ENCODE data around the gene HOXA4.

The HOXA4 gene

DNA sequence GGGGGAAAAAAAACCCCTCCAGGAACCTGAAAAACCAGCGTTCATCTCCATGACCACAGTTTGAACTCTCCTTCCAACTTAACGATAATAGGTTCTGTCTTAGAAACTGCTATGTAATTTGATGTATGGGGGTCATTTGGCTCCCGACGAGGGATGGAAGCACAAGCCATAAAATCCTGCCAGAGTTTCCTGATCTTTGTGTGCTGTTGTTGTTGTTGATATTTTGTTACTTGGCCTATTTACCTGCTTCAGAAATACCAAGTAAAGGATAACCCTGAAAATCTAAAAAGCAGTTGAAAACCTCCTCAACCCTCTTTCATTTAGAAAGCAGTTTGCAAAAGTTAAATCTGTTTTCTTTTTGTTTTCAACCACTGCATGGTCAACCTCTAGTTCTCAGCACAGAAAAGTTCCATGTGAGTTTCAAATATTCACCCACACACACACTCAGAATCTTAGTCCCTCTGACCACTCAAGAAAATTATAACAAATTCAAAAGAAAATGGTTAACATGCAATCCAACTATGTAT, 18.7 kb downstream of the HOXA4 start:
- Histone ChIP-seq H3K4me3 (ENCODE audit: low read length) (no peak overlapping the region), H3K9me3 (ENCODE audit: control insufficient read depth, insufficient read depth, low read length) (no peaks in the 10 kb centered on the region), H3K79me2 (ENCODE audit: control insufficient read depth, low read length) (no peaks in the 10 kb centered on the region), H3F3A (ENCODE audit: control insufficient read depth, insufficient read depth) (0 out of 2 replicates have a peak, but pooled peaks cover 2% of the 10 kb centered on the region), H3K27me3 (ENCODE audit: control insufficient read depth, low read length) (no peaks in the 10 kb centered on the region), H4K20me1 (ENCODE audit: control insufficient read depth, insufficient read depth, low read depth, low read length) (no peaks in the 10 kb centered on the region), H3K27ac (ENCODE audit: low read depth, low read length) (no peak overlapping the region), H3K4me1 (ENCODE audit: control insufficient read depth, low read length) (no peaks in the 10 kb centered on the region), H3K9me2 (replicated peaks; ENCODE audit: control insufficient read depth, low read length) (no peaks in the 10 kb centered on the region), H3K4me2 (ENCODE audit: low read length) (no peak overlapping the region), H3K36me3 (ENCODE audit: control insufficient read depth, low read length) (no peaks in the 10 kb centered on the region)
- TF ChIP-seq, protein P1, sequence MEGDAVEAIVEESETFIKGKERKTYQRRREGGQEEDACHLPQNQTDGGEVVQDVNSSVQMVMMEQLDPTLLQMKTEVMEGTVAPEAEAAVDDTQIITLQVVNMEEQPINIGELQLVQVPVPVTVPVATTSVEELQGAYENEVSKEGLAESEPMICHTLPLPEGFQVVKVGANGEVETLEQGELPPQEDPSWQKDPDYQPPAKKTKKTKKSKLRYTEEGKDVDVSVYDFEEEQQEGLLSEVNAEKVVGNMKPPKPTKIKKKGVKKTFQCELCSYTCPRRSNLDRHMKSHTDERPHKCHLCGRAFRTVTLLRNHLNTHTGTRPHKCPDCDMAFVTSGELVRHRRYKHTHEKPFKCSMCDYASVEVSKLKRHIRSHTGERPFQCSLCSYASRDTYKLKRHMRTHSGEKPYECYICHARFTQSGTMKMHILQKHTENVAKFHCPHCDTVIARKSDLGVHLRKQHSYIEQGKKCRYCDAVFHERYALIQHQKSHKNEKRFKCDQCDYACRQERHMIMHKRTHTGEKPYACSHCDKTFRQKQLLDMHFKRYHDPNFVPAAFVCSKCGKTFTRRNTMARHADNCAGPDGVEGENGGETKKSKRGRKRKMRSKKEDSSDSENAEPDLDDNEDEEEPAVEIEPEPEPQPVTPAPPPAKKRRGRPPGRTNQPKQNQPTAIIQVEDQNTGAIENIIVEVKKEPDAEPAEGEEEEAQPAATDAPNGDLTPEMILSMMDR (IDR thresholded peaks at IDR 0.05; ENCODE audit: low read depth, low read length, poor library complexity, severe bottlenecking) = no peak

DNA sequence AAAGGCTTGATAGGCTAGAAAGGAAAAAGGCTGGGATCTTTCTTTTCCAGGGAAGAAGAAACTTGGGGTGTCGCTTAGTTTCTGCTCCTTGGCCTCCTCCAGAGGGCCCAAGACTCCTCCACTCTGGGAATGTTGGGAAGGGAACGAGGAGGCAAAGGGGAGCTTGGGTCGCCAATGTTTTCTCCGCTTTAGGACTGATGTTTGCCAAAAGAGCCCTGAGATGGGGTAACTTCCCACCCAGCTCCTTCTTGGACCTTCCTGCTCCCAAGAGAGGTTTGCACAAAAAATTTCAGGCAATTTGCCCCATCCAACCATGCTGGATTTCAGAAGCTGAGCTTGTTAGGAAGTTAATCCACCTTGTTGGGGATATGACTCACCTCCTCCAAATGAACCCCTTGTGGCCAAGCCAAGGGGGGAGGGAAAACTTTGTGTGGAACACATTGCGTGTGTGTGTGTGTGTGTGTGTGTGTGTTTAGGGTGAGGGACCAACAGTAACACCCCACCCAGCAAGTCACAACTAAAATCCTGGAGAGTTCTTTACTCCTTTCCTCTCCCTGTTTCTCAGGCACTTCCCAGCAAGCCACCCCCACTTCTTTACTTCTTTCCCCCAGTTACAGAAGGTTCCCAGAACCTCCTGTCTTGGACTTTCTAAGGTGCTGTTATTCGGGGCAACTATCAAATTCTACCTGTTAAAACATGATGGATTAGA, 19.4 kb downstream of the HOXA4 start:
- Histone ChIP-seq H3K36me3 (ENCODE audit: control insufficient read depth, low read length) (no peaks in the 10 kb centered on the region), H3K27ac (ENCODE audit: low read depth, low read length) (no peak overlapping the region), H3K9me3 (ENCODE audit: control insufficient read depth, insufficient read depth, low read length) (no peaks in the 10 kb centered on the region), H3K27me3 (ENCODE audit: control insufficient read depth, low read length) (no peaks in the 10 kb centered on the region), H4K20me1 (ENCODE audit: control insufficient read depth, insufficient read depth, low read depth, low read length) (no peaks in the 10 kb centered on the region), H3F3A (ENCODE audit: control insufficient read depth, insufficient read depth) (0 out of 2 replicates have a peak, but pooled peaks cover 2% of the 10 kb centered on the region), H3K4me2 (ENCODE audit: low read length) (no peak overlapping the region), H3K4me3 (ENCODE audit: low read length) (no peak overlapping the region), H3K4me1 (ENCODE audit: control insufficient read depth, low read length) (no peaks in the 10 kb centered on the region), H3K79me2 (ENCODE audit: control insufficient read depth, low read length) (no peaks in the 10 kb centered on the region), H3K9me2 (replicated peaks; ENCODE audit: control insufficient read depth, low read length) (no peaks in the 10 kb centered on the region)
- TF ChIP-seq, protein P1 (IDR thresholded peaks at IDR 0.05; ENCODE audit: low read depth, low read length, poor library complexity, severe bottlenecking) = no peak
- TF ChIP-seq EZH2phosphoT487 (IDR thresholded peaks at IDR 0.05; ENCODE audit: borderline replicate concordance, low read length) = no peak

DNA sequence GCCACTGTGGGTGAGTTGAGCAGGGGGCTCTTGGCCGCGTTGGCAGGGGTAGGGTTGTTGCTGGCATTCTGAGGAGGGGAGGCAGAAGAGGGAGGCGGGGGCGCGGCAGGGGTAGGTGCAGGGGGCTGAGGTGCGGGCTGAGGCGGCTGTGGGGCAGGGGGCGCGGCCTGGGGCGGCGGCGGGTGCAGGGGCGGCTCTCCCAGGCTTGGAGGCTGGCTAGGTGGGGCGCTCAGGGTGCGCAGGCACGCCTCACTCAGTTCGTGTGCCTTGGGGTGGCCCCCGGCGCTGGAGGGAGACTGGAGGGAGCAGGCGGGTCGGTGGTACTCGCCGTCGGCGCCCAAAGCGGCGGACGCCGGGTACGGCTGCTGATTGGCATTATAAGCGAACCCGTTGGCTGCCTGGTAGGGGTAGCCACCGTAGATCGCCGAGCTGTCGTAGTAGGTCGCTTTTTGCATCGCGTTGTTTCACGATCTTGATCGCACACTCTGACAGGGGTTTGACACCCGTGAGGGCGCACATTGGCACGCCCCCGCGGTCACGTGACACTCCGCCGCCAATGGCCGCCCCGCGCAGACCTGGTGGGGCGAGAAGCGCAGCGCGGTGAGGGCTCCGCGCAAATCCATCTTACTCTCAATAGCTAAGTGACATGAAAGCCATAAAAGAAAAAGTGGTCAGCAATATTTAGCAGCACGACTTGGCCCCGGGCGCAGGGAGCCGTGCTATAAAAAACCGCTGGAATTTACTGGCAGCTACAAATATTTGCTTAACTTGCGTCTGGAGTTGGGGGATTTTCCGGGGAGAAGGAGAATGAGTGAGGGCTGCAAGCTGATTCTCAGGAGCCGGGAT, 20.1 kb downstream of the HOXA4 start:
- Histone ChIP-seq H3K27me3 (ENCODE audit: control insufficient read depth, low read length) (peaks cover 3% of the 10 kb centered on the region; the same call in 1 of the 2 replicates), H3K4me1 (ENCODE audit: control insufficient read depth, low read length) (no peaks in the 10 kb centered on the region), H3K79me2 (ENCODE audit: control insufficient read depth, low read length) (no peaks in the 10 kb centered on the region), H3F3A (ENCODE audit: control insufficient read depth, insufficient read depth) (0 out of 2 replicates have a peak, but pooled peaks cover 2% of the 10 kb centered on the region), H3K9me3 (ENCODE audit: control insufficient read depth, insufficient read depth, low read length) (no peaks in the 10 kb centered on the region), H3K27ac (ENCODE audit: low read depth, low read length) (no peak overlapping the region), H3K9me2 (replicated peaks; ENCODE audit: control insufficient read depth, low read length) (no peaks in the 10 kb centered on the region), H3K36me3 (ENCODE audit: control insufficient read depth, low read length) (no peaks in the 10 kb centered on the region), H3K4me3 (ENCODE audit: low read length) (no peak overlapping the region), H3K4me2 (ENCODE audit: low read length) (no peak overlapping the region), H4K20me1 (ENCODE audit: control insufficient read depth, insufficient read depth, low read depth, low read length) (no peaks in the 10 kb centered on the region)
- TF ChIP-seq, protein P1 (IDR thresholded peaks at IDR 0.05; ENCODE audit: low read depth, low read length, poor library complexity, severe bottlenecking) = no peak
- no peak for TF ChIP-seq EZH2phosphoT487 (IDR thresholded peaks at IDR 0.05; ENCODE audit: borderline replicate concordance, low read length)

Measured in DOHH2 (cell line).